ENCODE results near the gene TTF1.
A peak's percentile ranks its signal among the peaks of the same experiment; 100 is the strongest.

Gene TTF1

GRCh38 chr9:132406554-132407122 lies at the start of gene TTF1:
Gene TTF1, minus strand, starts transcription at chr9:132406840. Its CDS starts 4,019 bp downstream, at chr9:132402821.
- peak; percentile 76 for DNase-seq

- DNase-seq = no peak
Observed at GRCh38 chr9:132456241-132456640, 49.6 kb upstream of the TTF1 start.

- no peak for DNase-seq
Observed at GRCh38 chr9:132451276-132451675, 44.6 kb upstream of the TTF1 start.

- no peak for DNase-seq
Observed at GRCh38 chr9:132447902-132448301, 41.3 kb upstream of the TTF1 start.

GRCh38 chr9:132447346-132447745 lies 40.7 kb upstream of the TTF1 start:
- no peak for DNase-seq

- DNase-seq = no peak
Observed at GRCh38 chr9:132446887-132447286, 40.2 kb upstream of the TTF1 start.

GRCh38 chr9:132443951-132444607 lies 37.4 kb upstream of the TTF1 start:
- DNase-seq = no peak

GRCh38 chr9:132441404-132441803 lies 34.8 kb upstream of the TTF1 start:
- DNase-seq = no peak

GRCh38 chr9:132440735-132441134 lies 34.1 kb upstream of the TTF1 start:
- DNase-seq = no peak

- no peak for DNase-seq
Observed at GRCh38 chr9:132439153-132439552, 32.5 kb upstream of the TTF1 start.

- no peak for DNase-seq
Observed at GRCh38 chr9:132434881-132435280, 28.2 kb upstream of the TTF1 start.

- no peak for DNase-seq
Observed at GRCh38 chr9:132430998-132431397, 24.4 kb upstream of the TTF1 start.

GRCh38 chr9:132426639-132427414 lies 20.2 kb upstream of the TTF1 start:
- DNase-seq = no peak

- DNase-seq = no peak
Observed at GRCh38 chr9:132425675-132426062, 19.0 kb upstream of the TTF1 start.

GRCh38 chr9:132424857-132425674 lies 18.4 kb upstream of the TTF1 start:
- no peak for DNase-seq

GRCh38 chr9:132423503-132423902 lies 16.9 kb upstream of the TTF1 start:
- DNase-seq = no peak

- DNase-seq = no peak
Observed at GRCh38 chr9:132422574-132422973, 15.9 kb upstream of the TTF1 start.

GRCh38 chr9:132418726-132419363 lies 12.2 kb upstream of the TTF1 start:
- no peak for DNase-seq

- DNase-seq = no peak
Observed at GRCh38 chr9:132415181-132415580, 8.5 kb upstream of the TTF1 start.

GRCh38 chr9:132414731-132415130 lies 8.1 kb upstream of the TTF1 start:
- DNase-seq = no peak

GRCh38 chr9:132413926-132414325 lies 7.3 kb upstream of the TTF1 start:
- DNase-seq = no peak

- DNase-seq = no peak
Observed at GRCh38 chr9:132412089-132412488, 5.4 kb upstream of the TTF1 start.

GRCh38 chr9:132411091-132411508 lies 4.5 kb upstream of the TTF1 start:
- DNase-seq = peak; percentile 54

Data from SHP77 treated with DMSO at 0.1 percent for 48 hours (cell line).